HL-60 (cell line): Measurements from ENCODE around the gene DEPDC1B.

Experiments used
- POLR2AphosphoS5 ChIP-seq: IDR thresholded peaks from 2 replicates; pipeline ENCODE4 v1.6.1; 2012; ENCODE audit warnings: low read depth
- REST ChIP-seq: IDR thresholded peaks from 2 replicates; pipeline ENCODE4 v1.6.1; 2012; ENCODE audit warnings: low read depth; ENCODE audit not compliant: insufficient replicate concordance

- TF ChIP-seq REST (no peak), POLR2AphosphoS5 (no peak)
These were observed 14.9 kb downstream of the DEPDC1B start for GRCh38 chr5:60685028-60685427.
